Lower leg skin (tissue), 3 donors: ENCODE measurements around the gene C10orf71.

ENCODE experiments used
- CTCF ChIP-seq, 3 donors: fragments of 450-650 bp; IDR thresholded peaks; one replicate each; pipeline ENCODE4 v1.5.1; 2016; ENCODE audit warnings: antibody characterized with exemption in 3 of 3, mild to moderate bottlenecking in 3 of 3, moderate library complexity in 2 of 3
- POLR2A ChIP-seq, 2 donors: fragments of 450-650 bp; IDR thresholded peaks; one replicate each; pipeline ENCODE4 v1.6.1; 2016 to 2017; ENCODE audit warnings: antibody characterized with exemption in 2 of 2, mild to moderate bottlenecking in 1 of 2, moderate library complexity in 1 of 2

- TF ChIP-seq CTCF (IDR thresholded peaks at IDR 0.05) (no peak), POLR2A (IDR thresholded peaks at IDR 0.05) (no peak)
Measured at GRCh38 chr10:49274886-49275285, 24.1 kb upstream of the C10orf71 start.
